GM21381 (cell line): Measurements from ENCODE around the gene INPP5A.

Experiments
- ATAC-seq: cut with Tn5 transposase; IDR thresholded peaks from one replicate; pipeline ENCODE4 v1.9.1; 2021; ENCODE audit warnings: mild to moderate bottlenecking, moderate library complexity; ENCODE audit not compliant: unreplicated experiment

Gene INPP5A

DNA sequence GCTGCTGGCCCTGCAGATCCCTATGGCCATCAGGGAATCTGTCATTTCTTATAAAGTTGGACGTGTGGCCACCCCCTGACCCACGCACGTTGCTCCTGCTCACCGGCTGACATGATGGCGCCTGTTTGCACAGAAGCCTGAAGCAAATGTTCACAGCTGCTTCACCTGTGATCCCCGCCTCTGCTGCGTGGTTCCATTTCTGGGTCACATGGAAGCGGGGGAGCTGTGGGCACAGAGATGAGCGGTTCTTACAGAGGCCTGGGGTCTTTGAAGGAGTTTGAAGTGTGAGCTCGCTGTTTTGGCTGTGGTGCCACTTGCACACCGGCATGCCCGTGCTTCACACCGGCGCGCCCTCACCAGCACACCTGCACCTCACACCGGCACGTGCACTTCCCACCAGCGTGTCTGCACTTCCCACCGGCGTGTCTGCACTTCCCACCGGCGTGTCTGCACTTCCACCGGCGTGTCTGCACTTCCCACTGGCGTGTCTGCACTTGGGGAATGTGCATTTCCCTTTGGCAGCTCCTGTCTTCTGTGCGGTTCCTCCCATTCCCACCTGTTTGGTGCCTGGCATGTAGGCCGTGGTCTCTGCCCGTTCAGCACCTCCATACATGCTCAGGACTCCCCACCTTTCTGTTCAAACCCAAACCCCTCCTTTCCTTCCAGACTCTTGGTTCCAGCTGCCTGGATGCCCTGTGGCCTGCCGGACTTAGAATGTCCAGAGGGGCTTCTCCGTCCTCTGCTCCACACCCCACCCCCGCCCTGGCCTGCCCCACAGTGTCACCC lies 86.7 kb downstream of the INPP5A start:
- ATAC-seq: no peak

DNA sequence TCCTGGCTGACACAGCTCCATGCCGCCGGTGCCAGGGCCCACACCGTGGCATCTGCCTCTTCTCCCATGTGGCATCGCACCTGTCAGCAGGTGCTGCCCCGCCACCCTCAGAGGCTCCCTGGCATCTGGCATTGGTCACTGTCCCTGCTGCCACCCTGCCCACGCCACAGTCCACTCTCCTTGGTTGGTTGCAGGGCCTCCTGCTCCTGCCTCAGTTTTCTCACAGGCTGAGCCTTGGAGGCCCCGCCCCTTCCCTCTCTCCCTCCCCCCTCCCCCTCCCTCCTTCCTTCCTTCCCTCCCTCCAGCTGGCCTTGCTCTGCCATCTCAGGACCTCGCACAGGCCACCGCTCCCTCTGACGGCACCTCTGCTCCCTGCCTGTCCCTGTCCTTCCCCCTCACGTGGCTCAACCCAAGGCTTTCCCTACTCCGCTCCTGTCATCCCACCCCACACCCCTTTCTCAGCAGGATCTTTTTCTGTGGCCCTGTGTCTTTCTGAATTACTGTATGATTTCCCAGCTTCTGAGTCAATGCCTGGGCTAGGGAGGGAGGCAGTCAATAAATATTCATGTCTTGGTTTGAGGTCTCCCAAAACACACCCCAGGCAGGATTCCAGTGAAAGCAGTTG lies 87.4 kb downstream of the INPP5A start:
- no peak for ATAC-seq

- ATAC-seq: no peak
Observed at GRCh38 chr10:132626019-132626760, 88.6 kb downstream of the INPP5A start.

GRCh38 chr10:132626761-132627665 lies 89.4 kb downstream of the INPP5A start:
- ATAC-seq: no peak

- no peak for ATAC-seq
Observed at GRCh38 chr10:132627666-132628531, 90.3 kb downstream of the INPP5A start.

DNA sequence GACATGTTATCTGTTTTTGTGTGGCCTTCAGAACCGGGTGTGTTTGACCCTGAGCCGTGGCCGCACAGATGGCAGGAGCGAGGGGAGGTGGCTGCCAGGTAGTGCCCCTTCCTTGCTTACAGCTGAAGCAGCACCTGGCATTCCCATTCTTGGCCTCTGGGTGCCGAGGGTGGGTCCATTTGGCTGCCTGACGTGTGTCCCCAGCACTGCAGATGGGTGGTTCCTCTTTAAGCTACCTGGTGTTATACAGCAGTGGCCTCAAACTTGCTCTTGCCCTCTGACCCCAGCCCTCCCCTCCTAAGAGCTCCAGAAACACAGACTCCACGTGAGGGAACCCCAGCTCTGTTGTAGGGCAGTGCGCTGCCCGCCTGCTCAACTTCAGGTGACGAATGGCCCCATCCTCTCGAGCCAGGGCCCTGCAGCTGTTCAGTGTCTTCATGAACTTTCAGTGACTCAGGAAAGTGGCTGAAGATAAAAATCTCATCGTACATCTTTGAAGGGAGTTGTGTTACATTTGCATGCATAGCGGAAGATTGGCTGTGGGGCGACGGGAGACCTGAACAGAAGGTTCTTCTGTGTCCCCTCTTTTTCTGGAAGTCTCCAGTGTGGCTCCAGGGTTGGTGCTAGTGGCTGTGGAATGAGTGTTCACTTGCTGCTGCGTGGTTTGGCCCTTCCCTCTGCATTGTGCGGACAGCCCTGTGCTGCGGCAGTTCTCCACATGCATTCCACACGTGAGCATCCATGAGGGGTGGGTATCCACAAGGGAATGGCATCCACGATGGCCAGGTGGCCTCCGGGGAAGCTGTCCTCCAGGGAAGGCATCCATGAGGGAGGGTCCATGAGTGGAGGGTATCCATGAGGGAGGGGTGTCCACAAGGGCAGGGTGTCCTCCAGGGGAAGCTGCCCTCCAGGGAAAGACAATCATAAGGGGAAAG lies 91.6 kb downstream of the INPP5A start:
- ATAC-seq: no peak

GRCh38 chr10:132630156-132630555 lies 92.6 kb downstream of the INPP5A start:
- no peak for ATAC-seq

- no peak for ATAC-seq
Observed at GRCh38 chr10:132630666-132631337, 93.2 kb downstream of the INPP5A start.

- ATAC-seq: no peak
Observed at GRCh38 chr10:132631338-132631735, 93.8 kb downstream of the INPP5A start.

GRCh38 chr10:132632091-132632561 lies 94.5 kb downstream of the INPP5A start:
- no peak for ATAC-seq

DNA sequence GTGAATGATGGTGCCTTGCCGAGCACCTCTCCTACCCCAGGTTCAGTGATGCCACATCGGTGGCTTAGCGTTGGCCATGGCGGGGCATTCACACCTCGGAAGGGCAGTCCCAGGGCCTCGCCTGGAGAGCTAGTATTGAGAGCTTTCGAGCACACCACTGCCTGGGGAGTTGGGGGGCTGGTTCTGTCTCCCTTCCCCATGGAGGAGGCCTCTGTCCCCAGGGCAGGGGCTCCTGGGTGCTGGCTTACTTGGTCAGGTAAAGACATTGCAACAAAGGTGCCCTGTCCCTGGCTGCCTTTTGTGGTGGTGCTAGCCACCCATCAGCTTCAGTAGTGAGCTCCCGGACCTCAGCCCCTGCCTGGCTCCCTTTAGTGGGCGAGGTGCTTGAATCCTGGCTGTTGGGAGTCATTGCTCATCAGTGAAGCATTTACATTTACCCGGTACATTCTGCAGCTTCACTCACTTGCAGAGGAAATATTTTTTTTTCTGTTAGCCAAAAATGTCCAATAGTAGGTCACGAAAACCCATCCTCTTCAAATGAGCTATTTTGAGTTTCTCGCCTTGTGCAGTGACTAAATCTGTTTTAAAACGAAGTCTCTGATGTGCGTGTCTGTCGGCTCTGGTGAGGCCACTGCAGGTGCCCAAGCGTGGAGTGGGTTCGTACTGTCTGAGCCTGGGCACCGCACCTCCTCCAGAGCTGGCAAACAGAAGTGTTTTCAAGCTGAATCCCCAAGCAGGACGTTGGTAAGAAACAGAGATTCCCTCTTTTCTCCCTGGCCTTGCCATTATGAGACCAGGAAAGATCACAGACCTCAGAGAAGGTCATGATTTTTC lies 95.5 kb downstream of the INPP5A start:
- no peak for ATAC-seq

DNA sequence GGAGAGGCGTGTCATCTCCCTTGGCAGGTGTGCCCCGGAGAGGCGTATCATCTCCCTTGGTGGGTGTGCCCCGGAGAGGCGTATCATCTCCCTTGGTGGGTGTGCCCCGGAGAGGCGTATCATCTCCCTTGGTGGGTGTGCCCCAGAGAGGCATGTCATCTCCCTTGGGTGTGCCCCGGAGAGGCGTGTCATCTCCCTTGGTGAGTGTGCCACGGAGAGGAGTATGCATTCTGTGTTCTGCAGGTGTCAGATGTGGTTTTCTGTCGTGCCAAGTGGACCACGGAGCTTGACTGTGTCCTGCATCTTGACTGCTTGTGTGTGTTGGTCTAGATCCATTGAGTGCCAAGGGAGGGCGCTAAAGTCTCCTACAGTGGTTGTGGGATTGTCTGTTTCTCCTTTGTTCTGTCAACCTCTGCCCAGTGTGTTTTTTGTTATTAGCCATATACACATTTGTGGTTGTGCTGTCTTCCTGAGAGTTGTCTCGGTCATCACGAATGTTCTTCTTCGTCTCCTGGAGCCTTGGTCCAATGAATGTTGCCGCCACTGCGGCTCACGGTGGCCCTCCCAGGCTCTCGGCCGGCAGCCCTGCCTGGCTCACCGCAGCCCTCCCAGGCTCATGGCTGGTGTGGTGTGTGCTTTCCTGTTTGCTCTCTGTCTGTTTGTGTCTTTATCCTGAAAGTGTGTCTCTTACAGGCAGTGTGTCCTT lies 96.8 kb downstream of the INPP5A start:
- no peak for ATAC-seq

GRCh38 chr10:132634947-132635271 lies 97.3 kb downstream of the INPP5A start:
- ATAC-seq: no peak

GRCh38 chr10:132636358-132636757 lies 98.8 kb downstream of the INPP5A start:
- no peak for ATAC-seq

GRCh38 chr10:132637477-132638129 lies 100.0 kb downstream of the INPP5A start:
- no peak for ATAC-seq

DNA sequence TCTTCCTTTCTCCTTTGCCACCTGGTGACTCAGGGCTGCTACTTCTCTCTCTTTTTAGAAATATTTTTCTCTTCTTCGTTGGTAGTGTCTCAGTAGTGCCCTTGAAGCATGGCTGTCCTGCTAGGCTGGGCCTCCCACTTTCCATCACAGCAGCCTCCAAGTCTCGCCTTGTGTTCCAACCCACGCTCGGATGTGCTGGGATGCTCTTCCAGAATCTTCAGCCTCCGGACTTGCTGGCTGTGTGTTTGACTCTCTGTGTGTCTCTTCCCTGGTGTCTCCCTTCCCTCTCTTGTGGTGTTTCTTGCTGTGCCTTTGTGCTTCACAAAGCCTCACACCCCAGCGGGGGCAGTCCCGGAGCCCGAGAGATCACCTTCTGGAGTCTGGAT lies 100.5 kb downstream of the INPP5A start:
- no peak for ATAC-seq
